ENCODE data around the gene FOLR1. TPM values are rescaled to one million over a fixed set of nuclear protein-coding genes. Genes with fewer than 3 reads are reported as not detected.

Gene FOLR1
- total RNA-seq, 1 donor from 2014 or later = not detected

- DNase-seq (ENCODE audit: low spot score in 2 of 2) = no peak
- FAIRE-seq = no peak
Observed at GRCh38 chr11:72244361-72245262, 52.7 kb downstream of the FOLR1 start.

GRCh38 chr11:72245263-72245816 lies 53.4 kb downstream of the FOLR1 start:
- FAIRE-seq = no peak
- DNase-seq (ENCODE audit: low spot score in 2 of 2) = no peak

Other genes with a start within 250 kb of the FOLR1 start
- gene IL18BP, start 193.2 kb upstream of the FOLR1 start, total RNA-seq = 1.6 TPM
- gene NUMA1, start 111.6 kb upstream of the FOLR1 start, total RNA-seq = 110 TPM
- gene LRRC51, start 111.3 kb upstream of the FOLR1 start, total RNA-seq = 6.5 TPM
- gene LAMTOR1, start 88.8 kb upstream of the FOLR1 start, total RNA-seq = 44.4 TPM
- not detected for gene TOMT, start 86.2 kb upstream of the FOLR1 start, total RNA-seq
- gene ANAPC15, start 79.4 kb upstream of the FOLR1 start, total RNA-seq = 17.5 TPM
- gene FOLR3, start 56.4 kb upstream of the FOLR1 start, total RNA-seq = not detected
- gene FOLR2, start 24.7 kb downstream of the FOLR1 start, total RNA-seq = 5.7 TPM
- gene INPPL1, start 32.6 kb downstream of the FOLR1 start, total RNA-seq = 6.5 TPM
- not detected for gene PHOX2A, start 52.0 kb downstream of the FOLR1 start, total RNA-seq
- gene CLPB, start 242.4 kb downstream of the FOLR1 start, total RNA-seq = 67.3 TPM

Measured in frontal cortex (tissue), 4 donors.